B cell (primary cell): ENCODE measurements around the gene ERLEC1. TPM values are rescaled to one million over a fixed set of nuclear protein-coding genes. Genes with fewer than 3 reads are reported as not detected.
"Not testable (repeated sequence)": the region's sequence is repeated elsewhere in the genome, so short reads cannot be mapped to it uniquely, and the experiment has no call there.

Source experiments
- ATAC-seq: fragments of 200-7000 bp; cut with Tn5 transposase; one replicate; pipeline ENCODE4 v1.10.0; 2021; ENCODE audit warnings: low read depth, mild to moderate bottlenecking, moderate number of reproducible peaks, moderate library complexity
- CTCF ChIA-PET: fragments of 350-600 bp; sonication (Branson Sonifier 250); formaldehyde crosslinking; loops from one replicate; lab custom pipeline; 2021; ENCODE audit warnings: antibody characterized with exemption, inconsistent platforms; lab: Charles Lee
- POLR2A ChIA-PET: fragments of 350-600 bp; sonication (Branson Sonifier 250); formaldehyde crosslinking; loops from one replicate; lab custom pipeline; 2021; ENCODE audit warnings: antibody characterized with exemption; lab: Charles Lee
- DNase-seq: peaks from one replicate; pipeline ENCODE4 v3.0.0; 2013
- H2AFZ ChIP-seq: 2 replicates; pipeline ENCODE4 v1.6.1; 2012; ENCODE audit warnings: mild to moderate bottlenecking, low read depth, low read length; ENCODE audit not compliant: insufficient read depth, poor library complexity, severe bottlenecking
- H3K27ac ChIP-seq, 2 donors: 1 replicate in 1 of 2; 2 replicates in 1 of 2; pipeline ENCODE4 v1.5.1; 2012 to 2013; ENCODE audit warnings: low read length in 2 of 2, mild to moderate bottlenecking in 2 of 2, moderate library complexity in 1 of 2
- H3K27me3 ChIP-seq, 4 experiments: fragments of 200-600 bp in 1 of 4; sonication (generic) in 1 of 4; replicated peaks in 1 of 4; 1 replicate in 2 of 4; 2 replicates in 2 of 4; pipeline versions ENCODE4 v1.6.1 to v1.7.0; 2013 to 2016; ENCODE audit warnings: low read length in 3 of 4, mild to moderate bottlenecking in 2 of 4, mixed read lengths in 1 of 4, moderate library complexity in 1 of 4; ENCODE audit not compliant: insufficient read depth in 4 of 4, control insufficient read depth in 3 of 4; ENCODE audit errors: control extremely low read depth in 1 of 4
- H3K36me3 ChIP-seq, 2 experiments: replicated peaks in 1 of 2; 1 replicate in 1 of 2; 2 replicates in 1 of 2; pipeline versions ENCODE4 v1.6.1 to v1.7.1; 2013; ENCODE audit warnings: low read length in 1 of 2; ENCODE audit not compliant: insufficient read depth in 2 of 2, control insufficient read depth in 1 of 2; ENCODE audit errors: control extremely low read depth in 1 of 2, extremely low read depth in 1 of 2
- H3K4me1 ChIP-seq, 2 donors: fragments of 200-600 bp in 1 of 2; sonication (generic) in 1 of 2; 1 replicate in 1 of 2; 2 replicates in 1 of 2; pipeline versions ENCODE4 v1.5.1 to v1.6.1; 2013 to 2017; ENCODE audit warnings: low read length in 2 of 2; ENCODE audit not compliant: control insufficient read depth in 2 of 2, insufficient read depth in 2 of 2
- H3K4me2 ChIP-seq: replicated peaks from 2 replicates; pipeline ENCODE3; 2012; ENCODE audit warnings: mild to moderate bottlenecking, low read depth, low read length; ENCODE audit not compliant: poor library complexity, severe bottlenecking
- H3K4me3 ChIP-seq, 5 experiments: fragments of 200-600 bp in 1 of 5; sonication (generic) in 1 of 5; 1 replicate in 3 of 5; 2 replicates in 2 of 5; pipeline versions ENCODE4 v1.5.1 to v1.7.0; 2011 to 2016; ENCODE audit warnings: low read length in 4 of 5, mild to moderate bottlenecking in 4 of 5, low read depth in 2 of 5, control low read depth in 1 of 5, moderate library complexity in 1 of 5; ENCODE audit not compliant: insufficient read depth in 1 of 5; ENCODE audit errors: control extremely low read depth in 1 of 5, extremely low read depth in 1 of 5
- H3K79me2 ChIP-seq: fragments of 200-600 bp; sonication (generic); one replicate; pipeline ENCODE4 v1.6.0; 2016; ENCODE audit warnings: low read length; ENCODE audit not compliant: control insufficient read depth, insufficient read depth
- H3K9ac ChIP-seq: fragments of 200-600 bp; sonication (generic); 2 replicates; pipeline ENCODE4 v1.6.1; 2017; ENCODE audit warnings: mild to moderate bottlenecking, low read length, moderate library complexity
- H3K9me3 ChIP-seq, 3 donors: one replicate each; pipeline versions ENCODE4 v1.6.1 to v1.7.1; 2013; ENCODE audit warnings: low read length in 2 of 3; ENCODE audit not compliant: control insufficient read depth in 2 of 3, insufficient read depth in 1 of 3; ENCODE audit errors: control extremely low read depth in 1 of 3
- H4K20me1 ChIP-seq: 2 replicates; pipeline ENCODE4 v1.6.0; 2012; ENCODE audit warnings: mild to moderate bottlenecking, low read length; ENCODE audit not compliant: insufficient read depth, control insufficient read depth, poor library complexity, severe bottlenecking
- H3K27ac Mint-ChIP-seq: one replicate; pipeline ENCODE4 v1.8.0; 2021; ENCODE audit warnings: mixed read lengths
- H3K27me3 Mint-ChIP-seq: one replicate; pipeline ENCODE4 v1.8.0; 2021; ENCODE audit warnings: mixed read lengths
- H3K4me1 Mint-ChIP-seq: one replicate; pipeline ENCODE4 v1.8.0; 2021; ENCODE audit warnings: mixed read lengths
- H3K4me3 Mint-ChIP-seq: one replicate; pipeline ENCODE4 v1.8.0; 2021; ENCODE audit warnings: mixed read lengths
- H3K9me3 Mint-ChIP-seq: one replicate; pipeline ENCODE4 v1.8.0; 2022; ENCODE audit warnings: mixed read lengths; ENCODE audit not compliant: insufficient read depth
- CTCF ChIP-seq: fragments of 200-600 bp; IDR thresholded peaks from one replicate; pipeline ENCODE4 v1.8.0; 2022; ENCODE audit warnings: antibody characterized with exemption, mild to moderate bottlenecking
- EZH2 ChIP-seq: IDR thresholded peaks from 2 replicates; pipeline ENCODE4 v1.6.1; 2012; ENCODE audit warnings: borderline replicate concordance, low read depth, mild to moderate bottlenecking, moderate library complexity, low read length; ENCODE audit not compliant: insufficient read depth, poor library complexity, severe bottlenecking
- WGBS: methylation state at CpG from one replicate; pipeline ENCODE4 v1.1.5; 2013; ENCODE audit warnings: missing lambda C conversion rate; ENCODE audit not compliant: insufficient coverage; 5-methylcytosine and 5-hydroxymethylcytosine counted together
- intact Hi-C: fragments of 100-400 bp; cut with micrococcal nuclease; formaldehyde crosslinking; loops from one replicate; pipeline ENCODE4 v1.10.0; 2022
- polyA plus RNA-seq: library from polyadenylated mRNA; depleted of rRNA; stranded (reverse); fragments of >200 nt; gene quantifications from 2 replicates; pipeline ENCODE4 v1.2.3, GENCODE V29; 2012
- total RNA-seq, 2 donors: library from RNA; stranded (reverse); fragments of 120-200 nt in 1 of 2; gene quantifications; 1 replicate in 1 of 2; 2 replicates in 1 of 2; pipeline versions ENCODE4 v1.2.3 to v1.2.4, GENCODE V29; 2013 to 2022

ERLEC1 gene
- total and polyA plus RNA-seq, 2 donors (not counting 1 experiment from before 2014, with no cell fraction given), result 20.4 to 22.9 TPM

- Histone ChIP-seq H3K4me2 (no peak overlapping the region), H3K27me3 (no peaks in the 10 kb centered on the region), H3K4me1 (no peaks in the 10 kb centered on the region), H3K4me3 (no peak overlapping the region), H4K20me1 (no peaks in the 10 kb centered on the region), H3K79me2 (no peaks in the 10 kb centered on the region), H3K27ac (no peak overlapping the region), H3K36me3 (peaks cover 0 to 2% of the 10 kb centered on the region in 2 experiments), H2AFZ (no peak overlapping the region), H3K9me3 (no peaks in the 10 kb centered on the region), H3K9ac (no peak overlapping the region)
- WGBS, result no CpG with 5 or more reads among the region's 2 CpGs
- no peak for DNase-seq
- no peak for TF ChIP-seq EZH2
- no peak for TF ChIP-seq CTCF
- Mint-ChIP-seq H3K27ac (peak overlapping the region; percentile 26), H3K27me3 (no peaks in the 10 kb centered on the region), H3K4me3 (no peak overlapping the region), H3K9me3 (no peaks in the 10 kb centered on the region), H3K4me1 (peaks cover 4% of the 10 kb centered on the region)
- intact Hi-C loops, result no loop called here
- CTCF ChIA-PET, result no interaction called here
- ATAC-seq, result no peak
- POLR2A ChIA-PET, result no interaction called here
Observed at GRCh38 chr2:53848062-53848461, 61.2 kb downstream of the ERLEC1 start.

DNA sequence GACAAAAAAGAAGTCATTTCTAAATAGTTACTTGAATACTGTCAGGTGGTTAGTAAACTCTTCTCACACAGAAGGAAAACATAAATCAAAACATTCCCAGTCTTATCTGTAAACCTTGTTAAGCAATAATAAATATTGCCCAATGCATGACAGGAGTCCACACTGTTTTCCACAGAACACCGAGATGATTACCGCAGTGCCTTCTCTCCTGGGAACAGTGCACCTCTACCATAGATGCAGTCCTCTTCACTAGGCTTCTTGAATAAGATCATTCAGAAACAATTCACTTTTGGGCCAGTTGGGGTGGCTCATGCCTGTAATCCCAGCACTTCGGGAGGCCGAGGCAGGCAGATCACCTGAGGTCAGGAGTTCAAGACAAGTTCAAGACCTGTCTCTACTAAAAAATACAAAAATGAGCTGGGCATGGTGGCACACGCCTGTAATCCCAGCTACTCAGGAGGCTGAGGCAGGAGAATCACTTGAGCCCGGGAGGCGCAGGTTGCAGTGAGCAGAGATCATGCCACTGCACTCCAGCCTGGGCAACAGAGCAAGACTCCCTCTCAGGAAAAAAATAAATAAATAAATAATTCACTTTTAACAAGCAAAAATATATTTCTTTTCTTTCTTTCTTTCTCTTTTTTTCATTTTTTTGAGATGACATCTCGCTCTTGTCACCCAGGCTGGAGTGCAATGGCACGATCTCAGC is 64.4 kb downstream of the ERLEC1 start:
- H3K9me3 Mint-ChIP-seq, POLR2A ChIA-PET, H4K20me1 ChIP-seq, H3K4me2 ChIP-seq, H3K27me3 ChIP-seq, DNase-seq, intact Hi-C loops, H3K79me2 ChIP-seq, H3K9ac ChIP-seq, CTCF ChIA-PET, H3K27ac Mint-ChIP-seq, H3K4me1 ChIP-seq, H3K9me3 ChIP-seq, H3K4me3 Mint-ChIP-seq, H3K4me1 Mint-ChIP-seq, ATAC-seq, H3K4me3 ChIP-seq, H2AFZ ChIP-seq, H3K27me3 Mint-ChIP-seq, H3K27ac ChIP-seq: not testable (repeated sequence)
- peaks cover 0 to 12% of the 10 kb centered on the region in 2 experiments for H3K36me3 ChIP-seq
- 99% methylated on average over 9 of the region's 9 CpGs for WGBS
